IPS DF 4.7 (cell line): ENCODE data around the gene UBE3A.

Experiments used
- DNase-seq: peaks from one replicate; pipeline ENCODE4 v3.0.0-alpha.2; 2013; ENCODE audit warnings: low spot score; ENCODE audit errors: extremely low read depth

Gene UBE3A

DNA sequence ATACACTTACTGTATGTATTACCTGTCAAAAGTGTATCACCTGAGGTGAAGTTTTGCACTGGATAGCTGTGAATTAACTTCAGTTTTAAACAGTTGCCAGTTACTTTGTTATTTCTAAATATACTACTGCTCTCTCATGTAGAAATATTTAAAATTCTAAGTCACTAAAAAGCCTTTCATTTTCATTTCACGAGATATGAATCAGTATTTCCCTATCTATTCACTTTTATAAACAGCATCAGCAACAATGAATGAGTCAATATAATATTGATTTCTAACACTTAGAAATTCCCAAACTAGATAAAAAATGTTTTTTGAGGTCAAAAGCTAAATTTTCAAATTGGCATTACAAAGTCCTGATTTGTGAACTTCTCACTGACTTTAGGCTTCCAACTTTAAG lies 32.6 kb downstream of the UBE3A start:
- no peak for DNase-seq

DNA sequence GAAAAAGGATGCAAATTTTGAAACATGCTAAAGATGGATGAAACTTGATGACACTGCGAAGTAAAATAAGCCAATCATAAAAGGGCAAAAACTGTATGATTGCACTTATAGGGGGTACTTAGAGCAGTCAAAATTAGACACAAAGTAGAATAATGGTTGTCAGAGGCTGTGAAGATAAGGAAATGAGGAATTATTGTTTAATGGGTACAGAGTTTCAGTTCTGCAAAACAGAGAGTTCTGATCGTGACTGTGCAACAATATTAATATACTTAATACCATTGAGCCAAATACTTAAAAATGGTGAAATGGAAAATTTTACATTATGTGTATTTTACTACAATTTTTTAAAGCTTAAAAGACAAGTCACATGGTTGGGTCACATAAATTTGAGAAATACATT lies 35.1 kb downstream of the UBE3A start:
- no peak for DNase-seq

DNA sequence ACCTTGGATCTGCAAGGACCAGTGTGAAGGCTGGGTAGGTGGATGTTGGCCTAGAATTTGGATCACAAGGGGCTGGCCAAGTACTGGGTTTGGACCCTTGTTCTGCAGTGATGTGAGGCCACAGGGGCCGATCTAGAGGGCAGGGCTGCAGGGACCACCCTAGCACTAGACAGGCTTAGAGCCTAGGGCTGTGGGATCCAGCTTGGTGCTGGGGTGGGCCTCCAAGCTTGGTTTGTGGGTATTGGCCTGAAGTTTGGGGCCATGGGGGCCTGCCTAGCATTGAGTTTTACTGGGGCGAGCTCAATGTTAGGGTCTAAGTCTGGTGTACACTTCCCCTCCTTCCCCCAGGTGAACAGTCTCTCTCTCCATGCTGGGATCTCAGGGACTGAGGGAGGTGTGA lies 36.5 kb downstream of the UBE3A start:
- DNase-seq: no peak

DNA sequence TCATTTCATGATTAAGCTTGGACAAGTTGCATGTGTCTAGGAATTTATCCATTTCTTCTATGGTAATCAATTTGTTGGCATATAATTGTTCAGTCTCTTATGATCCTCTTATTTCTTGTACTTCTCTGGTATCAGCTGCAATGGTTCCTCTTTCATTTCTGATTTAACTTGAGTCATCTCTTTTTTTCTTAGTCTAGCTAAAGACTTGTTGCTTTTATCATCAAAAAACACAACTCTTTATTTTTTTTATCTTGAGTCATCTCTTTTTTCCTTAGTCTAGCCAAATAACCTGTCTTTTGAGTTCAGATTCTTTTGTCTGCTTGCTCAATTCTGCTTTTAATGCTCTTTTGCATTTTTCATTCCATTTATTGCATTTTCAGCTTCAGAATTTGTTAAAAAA lies 37.3 kb downstream of the UBE3A start:
- DNase-seq: no peak

DNA sequence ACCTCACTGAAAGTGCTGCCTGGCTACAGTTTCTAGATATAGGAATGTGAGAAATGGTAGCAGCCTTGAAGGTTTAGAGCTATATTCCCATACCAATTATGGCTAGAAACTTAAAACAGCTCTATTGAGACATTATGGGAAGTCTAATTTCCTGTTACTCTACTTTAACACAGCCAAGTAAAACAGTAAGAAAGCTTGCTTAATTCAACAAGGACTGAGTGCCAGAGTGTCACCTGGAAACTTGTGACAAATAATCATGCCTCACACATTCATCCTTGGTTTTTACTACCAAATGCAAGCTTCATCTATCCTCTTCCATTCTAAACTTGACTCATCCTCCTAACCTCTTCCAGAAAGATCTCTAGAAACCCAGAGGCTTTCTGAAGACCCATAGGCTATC lies 41.7 kb downstream of the UBE3A start:
- DNase-seq: no peak

DNA sequence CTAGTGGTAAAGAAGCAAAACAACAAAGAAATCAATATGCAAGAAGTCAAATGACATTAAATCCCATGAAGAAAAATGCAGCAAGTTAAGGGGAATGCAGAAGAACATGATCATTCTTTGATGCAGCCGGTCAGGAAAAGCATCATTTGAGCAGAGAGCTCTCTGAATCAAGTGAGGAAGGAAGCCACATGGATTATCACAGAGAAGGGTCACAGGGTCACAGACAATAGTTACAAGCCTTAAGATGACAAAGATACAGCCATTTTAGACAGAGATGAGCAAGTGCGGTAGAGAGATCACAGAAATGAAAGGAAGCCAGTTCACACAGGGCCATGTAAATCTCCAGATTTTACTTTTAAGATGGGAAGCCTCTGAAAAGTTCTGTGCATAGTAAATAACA lies 43.9 kb downstream of the UBE3A start:
- no peak for DNase-seq

DNA sequence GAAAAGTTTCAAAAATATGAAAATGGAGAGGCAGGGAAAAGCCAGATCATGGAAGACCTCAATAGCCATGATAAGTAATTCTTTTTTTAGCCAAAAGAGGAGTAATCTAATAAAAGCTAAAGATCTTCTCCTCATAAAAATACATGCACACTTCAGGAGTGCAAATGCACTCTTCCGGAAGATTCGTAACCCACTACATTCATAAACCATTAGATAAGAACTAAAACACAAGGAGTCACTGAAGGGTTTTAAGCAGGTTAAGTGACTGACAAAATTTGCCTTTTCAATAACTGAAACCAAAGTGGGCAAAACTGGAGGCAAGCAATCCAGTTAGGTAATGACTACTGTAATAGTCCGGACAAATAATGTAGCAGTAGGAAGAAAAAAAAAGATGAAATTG lies 46.0 kb downstream of the UBE3A start:
- DNase-seq: no peak

DNA sequence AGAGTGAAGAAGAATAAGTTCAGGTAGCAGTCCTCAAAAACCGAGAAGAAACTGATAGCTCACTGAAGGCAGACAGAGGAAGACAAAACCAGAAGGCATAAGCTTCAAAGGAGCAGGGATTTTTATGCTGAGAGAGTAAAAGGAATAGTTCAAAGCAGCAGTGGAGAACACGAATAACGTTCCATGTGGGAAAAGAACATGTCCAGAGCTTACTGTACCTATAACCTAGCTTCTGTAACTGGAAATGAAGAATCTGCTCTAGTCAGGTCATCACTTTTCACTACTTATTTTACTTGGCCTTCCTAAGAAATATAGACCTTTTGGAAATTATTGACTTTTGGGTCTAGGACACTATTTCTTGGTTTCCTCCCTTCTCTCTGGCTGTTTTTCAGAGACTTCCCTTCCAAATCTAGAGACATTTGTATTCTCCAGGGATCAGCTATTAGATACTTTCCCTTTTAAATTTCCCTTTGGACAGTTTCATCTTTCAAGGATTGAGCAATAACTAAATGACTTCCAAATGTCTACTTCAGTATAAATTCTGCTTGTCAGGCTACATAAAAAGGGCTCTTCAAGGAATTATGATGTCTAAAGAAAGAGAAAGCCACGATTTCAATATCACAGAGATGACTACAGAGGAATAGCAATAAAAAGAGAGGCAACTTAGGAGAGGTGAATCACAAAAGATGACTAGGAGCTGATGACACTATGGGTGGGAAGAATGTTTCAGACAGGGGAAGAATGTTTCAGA lies 46.7 kb downstream of the UBE3A start:
- no peak for DNase-seq

DNA sequence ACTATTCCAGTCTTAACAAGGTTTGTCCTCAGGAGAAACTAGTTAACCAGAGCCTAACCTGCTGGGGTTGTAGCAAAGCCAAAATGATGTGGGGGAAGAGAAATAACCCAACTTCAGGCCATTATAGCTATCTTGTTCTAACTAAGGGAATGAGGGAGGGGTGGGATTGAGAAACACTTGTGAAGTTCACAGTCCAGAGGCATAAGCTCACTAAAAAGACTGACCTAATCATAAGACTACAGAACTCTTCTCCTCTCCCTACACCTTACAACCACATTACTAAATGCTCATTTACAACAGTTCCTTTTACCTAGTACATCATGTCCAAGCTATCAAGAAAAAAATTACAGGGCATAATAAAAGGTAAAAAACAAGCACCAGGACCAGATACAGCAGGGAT lies 52.8 kb downstream of the UBE3A start:
- no peak for DNase-seq

DNA sequence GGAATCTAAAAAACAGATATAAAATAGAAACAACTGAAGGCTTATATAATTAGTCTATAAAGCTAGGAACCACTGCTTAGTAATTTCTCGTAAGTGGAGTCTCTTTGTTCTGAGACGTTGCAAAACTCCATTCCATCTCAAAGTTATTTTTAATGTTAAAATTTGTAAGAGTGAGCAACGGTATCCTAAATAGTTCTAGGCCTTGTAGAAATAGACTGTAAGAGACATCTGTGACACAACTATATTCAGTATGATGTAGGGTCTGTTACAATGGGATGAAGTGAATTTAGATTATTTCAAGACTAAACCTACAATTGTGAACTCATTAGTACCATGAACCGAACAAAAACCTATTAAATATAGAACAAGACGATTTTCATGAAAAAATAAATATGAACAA lies 57.2 kb downstream of the UBE3A start:
- no peak for DNase-seq

DNA sequence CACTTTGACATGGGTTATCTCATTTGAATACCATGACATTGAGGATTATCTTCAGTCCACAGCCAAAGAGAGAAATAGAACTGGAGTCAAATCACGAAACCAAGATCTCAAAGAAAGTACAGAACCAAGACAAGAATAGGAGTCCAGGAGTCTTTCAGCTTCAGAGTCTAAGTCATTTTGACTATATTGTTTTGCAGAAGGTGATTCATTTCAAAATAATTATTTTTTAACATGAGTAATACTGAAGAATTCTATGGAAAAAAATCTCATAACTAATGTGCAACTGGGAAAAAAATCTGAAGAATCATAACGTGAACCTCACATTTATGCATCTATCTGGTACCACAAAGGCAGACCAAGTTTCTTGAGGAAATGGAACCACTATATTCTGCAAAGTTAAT lies 60.3 kb downstream of the UBE3A start:
- no peak for DNase-seq

DNA sequence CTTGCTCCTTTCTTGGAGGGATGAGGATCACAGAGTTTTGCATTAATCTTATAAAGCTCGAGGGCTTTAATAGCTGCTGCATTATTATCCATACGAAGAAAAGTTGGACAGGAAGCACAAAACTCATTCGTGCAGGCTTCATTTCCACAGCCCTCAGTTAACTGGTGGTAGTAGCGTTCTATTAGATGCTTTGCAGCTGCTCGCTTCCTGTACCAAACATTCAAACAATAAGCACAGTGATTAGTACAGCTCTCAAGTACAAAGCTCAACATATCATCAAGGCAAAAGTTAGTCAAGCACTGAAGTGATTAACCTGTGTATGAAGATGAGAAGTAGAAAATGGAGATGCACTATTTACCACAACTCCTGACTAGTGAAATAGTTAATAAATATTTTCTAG lies 63.3 kb downstream of the UBE3A start:
- no peak for DNase-seq

DNA sequence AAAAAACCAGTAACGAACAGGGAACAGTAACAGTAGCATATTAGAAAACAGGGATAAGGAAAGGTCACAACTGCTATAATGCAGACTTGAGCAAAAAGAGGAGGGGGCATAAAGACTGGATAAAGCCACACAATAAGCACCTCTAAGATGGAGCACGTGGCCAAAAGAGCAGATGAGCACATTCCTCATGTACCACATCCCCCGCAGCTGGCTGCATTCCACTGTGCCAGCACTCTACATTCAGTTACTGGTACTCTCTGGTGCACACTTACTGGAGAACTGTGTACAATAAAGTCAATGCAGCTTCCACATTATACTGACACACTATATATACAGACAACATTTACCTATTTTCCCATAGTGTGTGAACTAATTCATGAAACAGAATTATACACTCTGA lies 64.7 kb downstream of the UBE3A start:
- DNase-seq: no peak

DNA sequence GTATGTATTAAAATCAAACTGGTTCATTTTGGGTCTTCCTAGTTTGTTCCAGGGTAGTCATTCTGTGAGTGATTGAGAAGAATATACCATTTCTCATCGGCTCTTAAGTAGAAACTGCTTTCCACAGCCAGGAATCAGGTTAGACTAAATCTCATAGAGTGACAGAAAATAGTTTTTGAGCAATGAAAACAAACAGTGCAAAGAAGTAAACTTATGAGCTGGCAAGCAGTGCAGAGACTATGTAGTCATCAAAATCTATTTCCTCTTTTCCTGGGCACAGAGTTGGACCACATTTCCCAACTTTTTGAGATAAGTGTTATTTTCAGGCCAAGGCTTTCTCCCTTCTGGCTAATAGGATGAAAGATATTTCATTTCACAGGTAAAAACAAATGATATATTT lies 66.5 kb downstream of the UBE3A start:
- no peak for DNase-seq

DNA sequence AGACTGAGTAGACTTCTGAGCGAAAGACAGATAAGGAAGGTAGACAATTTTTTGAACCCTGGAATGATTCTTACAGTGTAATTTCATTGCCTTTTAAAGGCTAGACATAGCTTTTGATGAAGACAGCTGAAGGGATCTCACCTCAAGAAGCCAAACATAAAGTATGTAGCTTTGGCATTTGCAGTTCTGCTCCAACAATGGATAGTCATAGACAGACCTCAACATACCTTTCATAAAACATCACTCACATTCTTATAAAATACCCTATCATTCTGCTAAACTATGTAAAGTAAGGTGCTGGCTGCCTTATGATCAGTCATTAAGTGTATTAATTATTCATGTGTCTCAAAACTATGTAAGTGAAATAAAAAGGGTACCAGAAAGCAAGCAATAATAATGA lies 70.0 kb downstream of the UBE3A start:
- no peak for DNase-seq

DNA sequence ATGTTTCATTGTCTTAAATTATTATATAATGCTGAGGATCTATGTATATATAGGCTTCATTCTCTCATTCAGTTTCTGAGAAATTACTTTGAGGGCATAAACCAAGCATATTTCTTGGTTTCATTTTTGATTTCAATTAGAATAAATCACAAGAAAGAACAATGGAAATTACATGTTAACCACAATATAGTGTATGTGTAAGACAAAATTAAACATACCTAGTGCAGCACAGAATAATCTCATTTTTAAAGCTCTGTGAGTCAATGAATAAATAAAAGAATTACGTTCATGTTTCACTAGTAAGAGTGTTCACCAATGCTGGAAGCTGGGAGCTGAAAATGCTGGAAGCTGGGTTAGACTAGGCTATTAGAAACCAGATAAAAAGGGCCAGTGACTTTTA lies 72.8 kb downstream of the UBE3A start:
- no peak for DNase-seq

DNA sequence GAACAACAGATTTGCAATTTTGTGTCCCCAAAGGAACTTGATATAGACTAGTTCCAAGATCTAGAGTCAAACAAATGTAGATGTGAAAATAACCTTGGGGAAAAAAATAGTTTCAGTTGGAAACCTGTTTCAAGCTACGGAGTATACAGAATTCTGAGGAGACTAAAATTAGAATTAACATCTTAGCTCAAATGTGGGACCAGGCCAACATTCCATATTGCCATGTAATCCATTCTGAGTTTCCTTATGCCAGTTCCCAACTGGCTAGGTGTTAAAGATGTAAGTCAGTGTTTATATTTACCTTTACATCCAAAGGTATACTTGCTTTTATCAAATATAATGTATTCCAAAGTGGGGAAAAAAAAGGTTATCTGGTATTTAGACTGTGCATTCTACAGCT lies 76.3 kb downstream of the UBE3A start:
- DNase-seq: no peak

DNA sequence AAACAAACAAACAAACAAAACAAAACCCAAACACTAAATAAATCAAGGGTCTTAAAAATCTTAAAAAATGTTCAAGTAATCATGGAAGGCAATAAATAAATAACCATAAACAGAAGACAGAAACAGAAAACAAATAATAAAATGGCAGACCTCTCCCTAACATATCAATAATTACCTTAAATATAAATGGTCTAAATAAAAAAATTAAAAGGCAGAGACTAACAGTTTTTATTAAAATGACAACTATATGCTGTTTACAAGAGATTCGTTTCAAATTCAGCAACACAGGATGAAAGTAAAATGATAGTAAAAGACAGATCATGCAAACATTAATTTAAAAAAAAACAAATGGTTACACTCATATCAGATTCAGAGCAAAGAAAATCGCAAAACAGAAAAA lies 91.1 kb downstream of the UBE3A start:
- DNase-seq: no peak

DNA sequence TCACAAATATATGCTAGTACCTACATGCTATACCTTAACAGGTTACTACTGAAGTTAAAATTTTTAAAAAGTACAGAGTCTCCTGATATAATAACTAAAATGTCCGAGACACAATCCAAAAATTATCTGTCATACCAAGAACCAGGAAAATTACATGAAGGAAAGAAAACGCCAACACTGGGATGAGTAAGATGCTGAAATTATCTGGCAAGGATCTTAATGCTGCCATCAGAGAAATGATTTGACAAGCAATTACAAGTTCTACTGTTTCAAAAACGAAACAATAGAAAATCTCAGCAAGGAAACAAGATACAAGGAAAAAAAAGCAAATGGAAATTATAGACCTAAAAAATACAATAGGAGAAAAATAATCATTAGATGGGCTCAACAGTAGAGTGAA lies 92.5 kb downstream of the UBE3A start:
- DNase-seq: no peak

DNA sequence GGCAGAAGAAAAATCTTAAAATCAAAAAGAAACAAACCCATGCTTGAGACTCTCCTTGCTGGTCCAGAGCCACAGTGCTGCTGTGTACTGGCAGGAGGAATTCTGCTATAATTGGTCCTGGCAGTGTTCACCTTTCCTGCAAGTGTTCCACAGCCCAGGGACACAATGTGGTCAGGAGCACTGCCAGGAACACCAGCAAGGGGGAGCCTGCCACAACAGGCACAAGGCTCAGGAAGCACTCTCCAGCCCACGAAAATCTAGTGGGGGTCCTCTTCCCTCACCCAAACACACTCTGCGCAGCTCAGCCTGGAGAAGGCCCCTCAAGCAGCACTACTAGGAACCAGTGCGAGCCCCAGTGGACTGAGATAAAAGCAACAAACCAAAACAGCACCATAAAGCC lies 92.9 kb downstream of the UBE3A start:
- no peak for DNase-seq

DNA sequence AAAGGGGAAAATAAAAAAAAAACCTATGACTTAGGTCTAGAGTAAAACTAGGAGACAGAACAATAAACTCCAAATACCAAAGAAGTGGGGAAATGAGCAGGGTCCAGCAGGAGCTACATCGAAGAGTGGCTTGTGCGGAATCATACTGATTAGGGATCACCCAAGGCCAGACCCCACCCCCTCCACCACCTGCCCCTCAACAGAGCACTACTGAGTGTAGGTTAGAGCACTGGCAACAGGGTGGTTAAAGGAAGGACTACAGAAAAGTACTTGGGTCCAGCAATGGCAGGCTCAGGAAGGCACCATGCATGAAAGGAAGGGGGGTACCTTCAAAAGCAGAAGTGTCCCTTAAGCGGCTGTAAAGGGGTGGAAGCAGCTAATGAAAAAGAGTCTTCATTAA lies 96.2 kb downstream of the UBE3A start:
- DNase-seq: no peak

DNA sequence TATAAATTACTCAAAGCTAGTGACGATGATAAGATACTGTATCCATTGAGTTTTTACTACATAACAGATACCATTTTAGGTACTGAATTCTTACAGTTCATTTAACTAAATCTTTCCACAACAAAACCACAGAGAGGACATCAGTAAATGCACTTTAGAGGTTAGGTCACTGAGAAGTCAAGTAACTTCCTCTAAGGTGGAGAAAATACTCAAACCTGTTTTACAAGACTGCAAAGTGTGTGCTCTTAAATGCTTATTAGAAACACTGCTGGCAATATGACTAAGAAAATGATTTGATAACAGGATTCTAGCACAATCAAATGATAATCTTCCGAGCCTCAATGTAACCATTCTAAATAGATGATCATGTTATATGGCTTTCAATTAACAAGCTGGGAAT lies 99.4 kb downstream of the UBE3A start:
- DNase-seq: no peak

DNA sequence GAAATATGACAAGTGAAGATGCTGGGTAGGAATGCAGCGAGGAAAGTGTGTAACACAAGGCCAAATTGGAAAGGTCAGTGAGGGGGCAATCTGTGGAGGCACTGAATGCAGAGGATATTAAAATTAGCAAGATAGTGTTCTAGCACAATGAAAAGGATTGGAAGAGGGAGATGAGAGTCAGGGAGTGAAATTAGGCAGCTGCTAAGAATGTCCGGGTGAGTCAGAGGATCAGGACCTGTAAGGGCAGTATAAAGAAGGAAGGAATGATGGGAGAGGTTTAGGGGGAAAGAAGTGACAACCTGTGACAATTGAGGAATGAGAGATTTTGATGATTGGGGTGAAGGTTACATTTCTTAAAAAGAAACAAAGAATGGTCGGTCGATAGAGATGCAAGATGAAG lies 103.5 kb downstream of the UBE3A start:
- no peak for DNase-seq

DNA sequence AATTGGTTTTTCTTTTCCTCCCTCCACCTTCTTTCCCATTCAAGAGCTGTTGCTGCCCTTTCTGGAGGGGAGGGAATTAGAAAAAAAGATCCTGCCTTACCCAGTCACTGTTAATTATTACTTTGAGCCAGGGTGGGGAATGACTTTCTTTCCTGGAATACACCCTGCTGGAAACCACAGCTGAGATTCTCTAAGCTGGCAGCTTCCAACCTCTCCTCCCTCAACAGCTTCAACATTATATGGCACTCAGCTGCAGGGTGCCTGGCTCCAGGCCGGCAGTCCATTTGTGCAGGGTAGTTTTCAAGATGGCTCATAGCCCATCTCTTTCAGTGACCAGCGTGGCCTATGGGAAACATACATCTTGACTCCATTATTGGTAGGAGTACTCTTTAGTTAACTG lies 105.8 kb downstream of the UBE3A start:
- DNase-seq: no peak
